Fibroblast of peridontal ligament (primary cell): ENCODE results near the gene MRRF.

Experiments used
- DNase-seq: peaks from one replicate; pipeline ENCODE4 v3.0.0-alpha.2; 2010; ENCODE audit errors: extremely low read depth

The MRRF gene

DNA sequence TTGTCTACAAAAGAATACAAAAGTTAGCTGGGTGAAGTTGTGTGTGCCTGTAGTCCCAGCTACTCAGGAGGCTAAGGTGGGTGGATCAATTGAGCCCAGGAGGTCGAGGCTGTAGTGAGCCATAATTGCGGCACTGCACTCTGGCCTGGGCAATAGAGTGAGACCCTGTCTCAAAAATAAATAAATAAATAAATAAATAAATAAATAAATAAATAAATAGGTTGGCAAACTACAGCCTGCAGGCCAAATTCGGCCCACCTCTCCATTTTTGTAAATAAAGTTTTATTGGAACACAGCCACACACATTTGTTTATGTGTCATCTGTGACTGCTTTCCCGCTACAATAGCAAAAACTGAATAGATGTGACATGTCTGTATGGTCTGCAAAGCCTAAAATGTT, 115.6 kb downstream of the MRRF start:
- DNase-seq, result no peak
